Stimulated activated CD4-positive, alpha-beta T cell treated with anti-CD3 and anti-CD28 coated beads, Interleukin-4, amount 100 ng/mL, for 4 hours (primary cell): ENCODE results near the gene AUTS2.

Source experiments
- DNase-seq, 2 experiments: peaks; one replicate each; pipeline ENCODE4 v3.0.0-alpha.2; 2020

The AUTS2 gene

DNA sequence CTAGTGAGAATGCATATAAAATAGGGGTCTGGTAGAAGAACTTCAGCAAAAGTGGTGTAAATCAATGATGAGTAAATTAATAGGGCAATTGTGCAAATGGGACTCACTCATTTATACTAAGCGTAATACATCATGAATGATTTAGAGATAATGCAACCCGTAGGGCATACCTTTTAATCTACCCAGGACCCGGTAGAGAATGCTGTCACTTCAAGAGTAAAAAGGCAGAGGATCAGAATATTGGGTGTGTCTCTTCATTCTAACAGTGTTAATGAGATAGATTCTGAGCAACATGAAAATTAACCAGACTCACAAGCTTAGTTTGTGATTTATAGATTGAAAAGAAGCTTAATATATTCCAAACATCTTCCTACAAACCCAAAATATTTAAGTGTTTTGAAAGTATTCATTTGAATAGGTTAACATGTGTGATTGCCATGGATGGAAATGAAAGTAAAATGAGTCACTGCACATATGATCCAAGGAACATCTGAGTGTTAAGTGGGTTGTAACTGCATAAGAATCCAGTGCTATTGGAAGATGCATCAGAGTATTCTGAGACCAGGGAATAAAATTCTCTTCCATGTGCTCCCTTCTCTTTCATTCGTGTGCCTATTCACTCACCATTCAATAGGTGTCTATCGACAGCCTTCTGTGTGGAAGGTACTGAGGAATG lies 690.6 kb downstream of the AUTS2 start:
- no peak for DNase-seq

DNA sequence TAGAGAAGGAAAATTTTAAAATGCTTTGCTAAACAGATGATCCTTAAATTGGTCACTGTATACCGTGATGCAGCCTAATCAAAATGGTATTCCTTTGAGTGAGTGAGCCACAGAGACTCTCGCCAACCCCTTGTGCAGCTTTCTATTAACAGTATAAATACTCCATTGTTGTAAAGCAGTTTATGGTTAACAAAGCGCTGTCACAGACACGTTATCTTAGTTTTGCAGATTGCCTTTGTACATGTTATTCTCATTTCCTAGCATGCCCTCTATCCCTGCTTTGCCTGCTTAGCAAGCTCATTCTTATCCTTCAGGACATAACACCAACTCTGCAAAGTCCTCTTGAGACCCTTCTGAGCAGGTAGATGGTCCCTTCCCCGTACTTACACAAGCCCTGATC lies 694.4 kb downstream of the AUTS2 start:
- DNase-seq, result no peak

DNA sequence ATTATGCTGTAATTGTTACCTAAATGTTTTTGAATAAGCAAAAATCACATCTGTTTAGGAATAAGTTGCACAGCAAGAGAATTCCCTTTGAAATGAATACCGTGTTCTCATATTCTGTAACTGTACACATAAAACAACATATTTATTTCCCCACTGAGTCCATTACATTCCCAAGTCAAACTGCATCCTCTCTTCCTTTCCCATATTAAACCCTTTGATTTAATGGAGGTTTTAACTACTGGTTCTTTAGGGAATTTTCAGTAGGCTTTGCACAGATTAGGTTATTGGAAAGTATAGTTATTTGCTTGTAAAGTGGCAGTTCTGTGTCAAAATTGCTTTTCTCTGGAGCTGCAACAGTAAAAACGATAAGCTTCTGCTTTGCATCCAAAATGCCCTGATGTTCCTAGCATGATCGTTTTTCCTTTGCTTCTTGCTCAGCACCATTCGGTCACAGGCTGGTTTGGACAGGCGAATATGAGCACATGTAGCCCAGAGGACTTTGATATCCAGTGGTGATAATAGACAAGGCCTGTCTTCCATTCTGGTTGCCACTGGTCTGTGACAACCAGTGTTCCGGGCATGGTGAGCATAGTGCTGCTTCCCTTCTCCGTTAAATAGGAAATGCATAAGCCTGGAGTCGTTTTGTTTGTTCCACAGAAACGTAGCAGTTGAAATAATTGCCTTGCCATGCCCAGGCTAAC lies 696.1 kb downstream of the AUTS2 start:
- no peak for DNase-seq

- no peak for DNase-seq
These were observed 700.7 kb downstream of the AUTS2 start for GRCh38 chr7:70298780-70299471.

GRCh38 chr7:70299472-70299807 lies 701.2 kb downstream of the AUTS2 start:
- no peak for DNase-seq

DNA sequence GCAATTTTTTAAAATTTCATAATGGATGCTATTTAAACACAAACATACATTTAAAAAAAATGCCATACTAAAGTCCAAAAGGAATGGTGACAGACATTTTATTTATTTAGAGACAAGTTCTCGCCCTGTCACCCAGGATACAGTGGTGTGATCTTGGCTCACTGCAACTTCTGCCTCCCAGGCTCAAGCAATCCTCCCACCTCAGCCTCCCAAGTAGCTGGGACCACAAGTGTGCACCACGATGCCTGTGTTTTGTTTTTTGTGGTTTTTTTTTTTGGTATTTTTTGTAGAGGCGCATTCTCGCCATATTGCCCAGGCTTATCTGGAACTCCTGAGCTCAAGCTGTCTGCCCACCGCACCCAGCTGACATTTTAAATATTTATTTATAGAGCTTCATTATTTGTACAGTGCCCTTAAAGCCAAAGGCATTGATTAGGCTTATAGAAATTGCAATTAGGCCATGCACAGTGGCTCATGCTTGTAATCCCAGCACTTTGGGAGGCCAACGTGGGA lies 703.5 kb downstream of the AUTS2 start:
- DNase-seq, result no peak

DNA sequence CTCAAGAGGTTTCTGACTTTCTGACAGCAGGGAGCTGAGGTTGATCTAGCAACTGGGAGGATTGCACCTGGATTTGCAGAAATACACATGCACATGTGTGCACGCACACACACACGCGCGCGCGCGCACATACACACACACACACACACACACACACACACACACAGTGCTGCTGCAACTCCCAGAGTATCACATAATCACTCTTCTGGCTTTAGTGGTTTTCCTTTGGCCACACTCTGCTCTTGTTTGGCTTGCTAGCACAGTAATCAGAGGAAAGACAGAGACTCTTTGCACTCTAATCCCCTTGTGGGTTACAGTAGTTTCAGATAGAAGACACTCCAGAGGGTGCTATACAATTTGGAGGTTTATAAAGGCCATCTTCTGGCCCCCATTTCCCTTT lies 705.0 kb downstream of the AUTS2 start:
- no peak for DNase-seq

- no peak for DNase-seq
These were observed 705.5 kb downstream of the AUTS2 start for GRCh38 chr7:70303780-70304179.

DNA sequence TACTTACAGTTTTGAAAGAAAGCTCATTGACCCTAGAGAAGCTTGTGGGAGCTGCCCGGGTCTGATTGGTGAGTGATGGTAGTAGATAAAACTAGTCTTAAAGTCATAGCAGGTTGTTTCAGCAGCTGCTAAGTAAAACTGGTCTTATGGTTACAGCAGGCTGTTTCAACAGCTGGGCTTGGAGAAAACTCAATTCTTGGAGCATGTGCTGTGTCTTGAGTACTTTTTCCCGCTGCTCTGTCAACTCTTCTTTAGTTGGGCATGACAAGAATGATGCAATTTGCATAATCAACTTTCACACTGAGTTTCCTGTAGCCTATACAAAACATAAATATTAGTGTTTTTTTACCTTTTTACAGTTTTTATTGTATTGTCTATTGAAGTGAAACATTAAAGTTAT lies 707.9 kb downstream of the AUTS2 start:
- no peak for DNase-seq

DNA sequence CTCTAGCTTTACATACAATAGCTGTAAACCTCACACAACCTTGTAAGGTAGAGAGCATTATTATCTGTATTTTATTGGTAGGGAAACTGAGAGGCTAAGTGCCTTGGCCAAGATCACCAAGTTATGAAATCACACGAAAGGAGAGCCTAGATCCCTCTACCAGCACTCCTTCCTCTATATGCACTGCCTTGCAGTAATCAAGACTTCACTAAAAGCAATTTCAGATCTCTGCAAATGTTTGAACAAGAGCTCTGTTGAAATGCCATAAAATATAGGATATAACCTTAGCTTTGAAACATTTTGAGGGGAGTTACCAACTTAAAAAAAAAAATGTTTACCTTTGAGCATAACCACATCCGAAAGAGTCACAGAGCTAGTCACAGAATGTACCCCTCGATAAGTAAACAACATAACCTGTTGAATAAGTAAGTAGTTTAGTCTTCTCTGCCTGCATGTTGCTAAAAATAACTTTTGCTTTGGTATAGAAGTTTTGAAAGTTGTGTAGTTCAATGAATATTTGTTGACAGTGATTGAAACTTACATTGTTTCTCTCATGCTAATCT lies 709.4 kb downstream of the AUTS2 start:
- no peak for DNase-seq

- no peak for DNase-seq
These were observed 714.1 kb downstream of the AUTS2 start for GRCh38 chr7:70312336-70312735.

- DNase-seq, result no peak
These were observed 715.0 kb downstream of the AUTS2 start for GRCh38 chr7:70313271-70313670.

DNA sequence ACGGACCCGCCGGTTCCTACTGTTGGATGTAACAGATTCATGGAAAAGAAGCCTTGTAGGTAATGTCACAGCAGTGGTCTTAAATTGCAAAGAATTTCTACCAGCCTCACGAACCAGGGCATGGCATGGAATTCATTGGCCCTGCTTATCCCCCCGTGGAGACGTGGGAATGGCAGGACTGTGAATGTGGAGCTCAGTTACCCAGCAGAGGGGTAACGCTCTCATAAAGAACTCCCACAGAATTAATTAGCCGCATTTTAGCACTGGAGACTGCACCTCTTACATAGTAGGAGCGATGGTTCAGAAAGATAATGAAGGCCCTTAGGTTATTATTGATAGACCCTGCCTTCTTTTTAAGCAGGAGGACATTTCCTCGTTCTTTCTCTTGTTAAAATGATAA lies 715.4 kb downstream of the AUTS2 start:
- no peak for DNase-seq

- no peak for DNase-seq
These were observed 715.9 kb downstream of the AUTS2 start for GRCh38 chr7:70314221-70314620.

- no peak for DNase-seq
These were observed 718.5 kb downstream of the AUTS2 start for GRCh38 chr7:70316745-70317144.

- no peak for DNase-seq
These were observed 719.1 kb downstream of the AUTS2 start for GRCh38 chr7:70317356-70317755.

- no peak for DNase-seq
These were observed 720.2 kb downstream of the AUTS2 start for GRCh38 chr7:70318511-70318910.

GRCh38 chr7:70319057-70319456 lies 720.8 kb downstream of the AUTS2 start:
- DNase-seq, result no peak

- no peak for DNase-seq
These were observed 722.8 kb downstream of the AUTS2 start for GRCh38 chr7:70321016-70321590.

- DNase-seq, result no peak
These were observed 724.6 kb downstream of the AUTS2 start for GRCh38 chr7:70322856-70323255.

DNA sequence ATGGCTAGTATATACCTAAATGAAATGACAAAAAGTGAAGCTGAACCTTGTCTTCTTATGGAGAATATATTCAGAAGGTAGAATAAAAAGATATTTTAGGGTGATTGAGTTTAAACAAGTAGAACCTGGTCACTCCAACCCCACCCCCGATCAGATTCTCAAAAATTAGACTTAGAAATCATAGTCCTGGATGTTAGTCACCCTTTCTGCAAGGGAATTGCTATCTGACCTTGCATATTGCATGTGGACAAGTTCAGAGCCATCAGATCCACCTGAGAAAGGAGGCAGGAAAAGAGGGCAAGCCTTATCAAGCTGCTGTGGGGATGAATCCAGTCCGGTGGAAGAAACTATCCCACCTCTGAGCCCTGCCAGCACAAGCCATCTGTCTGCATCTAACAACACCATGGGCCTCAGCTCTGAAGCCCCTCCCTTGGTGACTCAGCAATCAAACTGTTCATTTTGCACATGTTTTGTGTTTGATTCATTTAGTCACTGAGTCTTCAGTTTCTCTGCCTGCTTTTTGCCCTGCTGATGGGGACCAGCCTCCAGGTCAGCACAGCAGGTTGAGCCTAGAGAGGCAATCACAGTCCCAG lies 727.3 kb downstream of the AUTS2 start:
- DNase-seq, result no peak

- no peak for DNase-seq
These were observed 736.0 kb downstream of the AUTS2 start for GRCh38 chr7:70334295-70334694.

DNA sequence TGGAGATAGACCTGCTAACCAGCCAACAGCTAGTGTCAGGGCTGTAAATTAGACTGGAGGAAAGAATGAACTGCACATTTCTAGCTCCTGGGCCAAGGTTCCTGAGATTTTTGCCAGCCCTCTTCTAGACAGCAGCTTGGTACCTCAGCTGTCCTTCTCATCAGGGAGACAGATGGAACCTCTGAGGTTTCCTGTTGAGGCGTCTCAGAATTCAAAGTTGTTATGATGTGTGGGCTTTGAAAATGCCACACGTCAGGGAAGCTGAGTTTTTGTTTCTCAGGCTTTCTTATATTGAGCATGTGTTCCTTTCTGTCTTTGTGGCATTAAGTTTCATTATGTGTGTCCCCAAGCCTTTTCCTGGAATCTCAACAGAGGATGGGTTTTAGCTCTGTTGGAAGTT lies 736.6 kb downstream of the AUTS2 start:
- DNase-seq, result no peak
